HCT116 (cell line): Measurements from ENCODE around the gene THYN1. TPM values are rescaled to one million over a fixed set of nuclear protein-coding genes. Genes with fewer than 3 reads are reported as not detected.

Experiments used
- ATAC-seq: fragments of 200-7000 bp; cut with Tn5 transposase; 2 replicates; pipeline ENCODE4 v1.9.1; 2020; ENCODE audit warnings: mild to moderate bottlenecking, moderate library complexity
- BruUV-seq: library from RNA; stranded (reverse); fragments of 400-500 nt; replicated peaks from 2 replicates; lab custom pipeline; 2021; lab: Mats Ljungman, UMichigan
- CTCF ChIA-PET: fragments of 300-600 bp; sonication (Branson Sonifier 250); formaldehyde crosslinking; loops from one replicate; lab custom pipeline; 2021; ENCODE audit warnings: antibody characterized with exemption; lab: Charles Lee
- POLR2A ChIA-PET: fragments of 300-600, 350-600 bp; sonication (Branson Sonifier 250); formaldehyde crosslinking; loops from one replicate; lab custom pipeline; 2021; ENCODE audit warnings: antibody characterized with exemption; lab: Charles Lee
- RAD21 ChIA-PET, 2 experiments: fragments of 300-600 bp; sonication (Branson Sonifier 250); formaldehyde crosslinking; loops; one replicate each; lab custom pipeline; 2023; ENCODE audit warnings: low total read pairs in 2 of 2; ENCODE audit not compliant: uncharacterized antibody in 2 of 2, unreplicated experiment in 2 of 2, low non-redundant PET in 1 of 2; lab: Charles Lee
- DNase-seq: peaks from one replicate; pipeline ENCODE4 v3.0.0-alpha.2; 2010; ENCODE audit warnings: low read depth, low spot score
- H2AFZ ChIP-seq: fragments of 200-600 bp; shearing (Covaris generic), sonication (generic); 2 replicates; pipeline ENCODE4 v1.6.1; 2017; ENCODE audit warnings: low read depth, mixed run types, mixed read lengths, antibody characterized with exemption, low read length; ENCODE audit not compliant: poor library complexity, severe bottlenecking
- H3K27ac ChIP-seq: 2 replicates; pipeline ENCODE4 v1.5.1; 2012; ENCODE audit warnings: low read depth, low read length
- H3K27me3 ChIP-seq: fragments of 200-600 bp; sonication (generic); 2 replicates; pipeline ENCODE4 v1.6.1; 2016; ENCODE audit warnings: mixed run types, low read length, mixed read lengths; ENCODE audit not compliant: insufficient read depth
- H3K36me3 ChIP-seq, 2 experiments: fragments of 200-500 bp in 1 of 2; fragments of 200-600 bp in 1 of 2; sonication (Bioruptor generic) in 1 of 2; sonication (generic) in 1 of 2; 2 replicates each; pipeline versions ENCODE4 v1.5.1 to v1.6.1; 2014 to 2016; ENCODE audit warnings: low read length in 2 of 2, inconsistent platforms in 1 of 2, mixed read lengths in 1 of 2, mixed run types in 1 of 2; ENCODE audit not compliant: insufficient read depth in 2 of 2, control insufficient read depth in 1 of 2
- H3K4me1 ChIP-seq, 2 experiments: fragments of 200-600 bp in 1 of 2; sonication (generic) in 1 of 2; 2 replicates each; pipeline versions ENCODE4 v1.5.1 to v1.6.1; 2012 to 2017; ENCODE audit warnings: low read length in 2 of 2, inconsistent platforms in 1 of 2, mild to moderate bottlenecking in 1 of 2, mixed read lengths in 1 of 2, mixed run types in 1 of 2, moderate library complexity in 1 of 2; ENCODE audit not compliant: insufficient read depth in 2 of 2, control insufficient read depth in 1 of 2
- H3K4me2 ChIP-seq: fragments of 200-600 bp; sonication (generic); 2 replicates; pipeline ENCODE4 v1.6.1; 2017; ENCODE audit warnings: mixed run types, low read length, mixed read lengths
- H3K4me3 ChIP-seq, 2 experiments: fragments of 200-600 bp in 1 of 2; sonication (generic) in 1 of 2; replicated peaks in 1 of 2; 2 replicates each; pipeline ENCODE4 v1.5.1; 2011 to 2016; ENCODE audit warnings: low read length in 2 of 2, control low read depth in 1 of 2, low read depth in 1 of 2, mild to moderate bottlenecking in 1 of 2, mixed read lengths in 1 of 2, mixed run types in 1 of 2
- H3K79me2 ChIP-seq: fragments of 200-600 bp; sonication (generic); 2 replicates; pipeline ENCODE4 v1.6.1; 2017; ENCODE audit warnings: mild to moderate bottlenecking, mixed run types, low read length, moderate library complexity, mixed read lengths; ENCODE audit not compliant: insufficient read depth
- H3K9ac ChIP-seq: fragments of 200-600 bp; sonication (generic); 2 replicates; pipeline ENCODE4 v1.6.1; 2016; ENCODE audit warnings: low read length, mixed read lengths
- H3K9me2 ChIP-seq: fragments of 200-600 bp; sonication (generic), shearing (Covaris generic); 2 replicates; pipeline ENCODE4 v1.6.1; 2017; ENCODE audit warnings: mixed run types, mild to moderate bottlenecking, moderate library complexity; ENCODE audit not compliant: insufficient read depth
- H3K9me3 ChIP-seq, 2 experiments: fragments of 200-500 bp in 1 of 2; fragments of 200-600 bp in 1 of 2; sonication (Bioruptor generic) in 1 of 2; sonication (generic) in 1 of 2; 2 replicates each; pipeline ENCODE4 v1.6.1; 2014 to 2017; ENCODE audit warnings: low read length in 2 of 2, mixed read lengths in 2 of 2, inconsistent platforms in 1 of 2, low read depth in 1 of 2, mild to moderate bottlenecking in 1 of 2, mixed run types in 1 of 2, moderate library complexity in 1 of 2; ENCODE audit not compliant: control insufficient read depth in 1 of 2, insufficient read depth in 1 of 2
- H4K20me1 ChIP-seq: fragments of 200-600 bp; sonication (generic), shearing (Covaris generic); 2 replicates; pipeline ENCODE4 v1.6.1; 2017; ENCODE audit warnings: mixed run types, mild to moderate bottlenecking, moderate library complexity; ENCODE audit not compliant: insufficient read depth
- ATF3 ChIP-seq: IDR thresholded peaks from 2 replicates; pipeline ENCODE4 v1.6.1; 2012
- CBX3 ChIP-seq: IDR thresholded peaks from 2 replicates; pipeline ENCODE4 v1.6.1; 2012; ENCODE audit warnings: low read depth
- CEBPB ChIP-seq: IDR thresholded peaks from 2 replicates; pipeline ENCODE4 v1.6.1; 2012; ENCODE audit warnings: low read depth
- EGR1 ChIP-seq: IDR thresholded peaks from 2 replicates; pipeline ENCODE4 v1.6.1; 2012; ENCODE audit warnings: low read depth
- EZH2 ChIP-seq: fragments of 200-600 bp; sonication (generic); IDR thresholded peaks from 2 replicates; pipeline ENCODE4 v1.6.1; 2017; ENCODE audit warnings: antibody characterized with exemption, mixed run types
- FOSL1 ChIP-seq: IDR thresholded peaks from 2 replicates; pipeline ENCODE4 v1.6.1; 2012; ENCODE audit warnings: low read depth
- JUND ChIP-seq: IDR thresholded peaks from 2 replicates; pipeline ENCODE4 v1.6.1; 2012
- MAX ChIP-seq: IDR thresholded peaks from 2 replicates; pipeline ENCODE4 v1.6.1; 2012
- RAD21 ChIP-seq: IDR thresholded peaks from 2 replicates; pipeline ENCODE4 v1.6.1; 2012; ENCODE audit warnings: low read depth, mild to moderate bottlenecking
- REST ChIP-seq: IDR thresholded peaks from 2 replicates; pipeline ENCODE4 v1.6.1; 2012; ENCODE audit warnings: low read depth
- SIN3A ChIP-seq: IDR thresholded peaks from 2 replicates; pipeline ENCODE4 v1.6.1; 2012; ENCODE audit warnings: low read depth
- SP1 ChIP-seq: IDR thresholded peaks from 2 replicates; pipeline ENCODE4 v1.6.1; 2012; ENCODE audit warnings: low read depth
- YY1 ChIP-seq: IDR thresholded peaks from 2 replicates; pipeline ENCODE4 v1.6.1; 2011; ENCODE audit warnings: low read length, low read depth, moderate library complexity, mild to moderate bottlenecking; ENCODE audit not compliant: insufficient replicate concordance; ENCODE audit errors: extremely low read depth
- ZFX ChIP-seq: fragments of 450-650 bp; IDR thresholded peaks from 2 replicates; pipeline ENCODE4 v1.6.1; 2017
- intact Hi-C: fragments of 100-400 bp; cut with micrococcal nuclease; formaldehyde crosslinking; loops from 2 replicates; pipeline ENCODE4 v1.10.0; 2022
- total RNA-seq: library from RNA; stranded (reverse); gene quantifications from one replicate; pipeline ENCODE4 v1.2.1, GENCODE V29; 2021; ENCODE audit not compliant: unreplicated experiment

THYN1 gene
- total RNA-seq, 1 experiment from 2014 or later = 32.2 TPM

GRCh38 chr11:134293119-134294113 lies 40.3 kb upstream of the THYN1 start (continued):
- no peak for TF ChIP-seq REST
- no peak for TF ChIP-seq EZH2
- TF ChIP-seq ZFX = no peak
- TF ChIP-seq CBX3 = no peak

- no peaks in the 10 kb centered on the region for H3K36me3 ChIP-seq
- H3K4me1 ChIP-seq = no peaks in the 10 kb centered on the region
- intact Hi-C loops = no loop called here
- no peaks in the 10 kb centered on the region for H3K9me2 ChIP-seq
- H4K20me1 ChIP-seq = no peaks in the 10 kb centered on the region
- no peak overlapping the region for H2AFZ ChIP-seq
- BruUV-seq = no TSS peak
- H3K9me3 ChIP-seq = no peaks in the 10 kb centered on the region
- ChIA-PET CTCF (no interaction called here), POLR2A (no interaction called here), RAD21 (no interaction called here)
- no peak for DNase-seq
- ATAC-seq = no peak
- no peak overlapping the region for H3K4me3 ChIP-seq
- no peaks in the 10 kb centered on the region for H3K27me3 ChIP-seq
- H3K79me2 ChIP-seq = no peaks in the 10 kb centered on the region
- no peak overlapping the region for H3K9ac ChIP-seq
- H3K27ac ChIP-seq = no peak overlapping the region
- no peak overlapping the region for H3K4me2 ChIP-seq
- TF ChIP-seq YY1 (no peak), CBX3 (no peak), JUND (no peak), RAD21 (no peak), CEBPB (no peak), SIN3A (no peak), FOSL1 (no peak), EZH2 (no peak), MAX (no peak), SP1 (no peak), EGR1 (no peak), REST (no peak), ZFX (no peak), ATF3 (no peak)
Measured at GRCh38 chr11:134292661-134293060, 39.5 kb upstream of the THYN1 start.
